HepG2 (cell line): ENCODE results near the gene CYP11A1. TPM values are rescaled to one million over a fixed set of nuclear protein-coding genes. Genes with fewer than 3 reads are reported as not detected.
A peak's percentile ranks its signal among the peaks of the same experiment; 100 is the strongest.

Source experiments
- ELF3 ChIP-seq: IDR thresholded peaks from 2 replicates; pipeline ENCODE4 v1.6.1; 2016; ENCODE audit warnings: missing genetic modification reagents, missing compliant biosample characterization
- ERF ChIP-seq: IDR thresholded peaks from 2 replicates; pipeline ENCODE4 v1.6.1; 2018; ENCODE audit warnings: missing biosample characterization, missing genetic modification reagents
- FOSL2 ChIP-seq: sonication (generic); formaldehyde crosslinking; IDR thresholded peaks from 2 replicates; pipeline ENCODE4 v1.4.0; 2020; ENCODE audit warnings: missing genetic modification reagents
- HMGXB4 ChIP-seq, 2 experiments: sonication (generic) in 1 of 2; formaldehyde crosslinking in 1 of 2; IDR thresholded peaks; 2 replicates each; pipeline versions ENCODE4 v1.4.0 to v1.6.1; 2018 to 2020; ENCODE audit warnings: missing genetic modification reagents in 2 of 2, borderline replicate concordance in 1 of 2, low read depth in 1 of 2, mild to moderate bottlenecking in 1 of 2, missing biosample characterization in 1 of 2
- IKZF5 ChIP-seq: IDR thresholded peaks from 2 replicates; pipeline ENCODE4 v1.6.1; 2018; ENCODE audit warnings: missing genetic modification reagents, mild to moderate bottlenecking, missing compliant biosample characterization
- KDM5B ChIP-seq: sonication (generic); formaldehyde crosslinking; IDR thresholded peaks from 2 replicates; pipeline ENCODE4 v1.4.0; 2020; ENCODE audit warnings: missing genetic modification reagents, mild to moderate bottlenecking, borderline replicate concordance
- MED13 ChIP-seq: sonication (generic); formaldehyde crosslinking; IDR thresholded peaks from 2 replicates; pipeline ENCODE4 v1.5.0; 2020; ENCODE audit warnings: missing genetic modification reagents
- NCOR1 ChIP-seq: fragments of 200-600 bp; sonication (generic); IDR thresholded peaks from 2 replicates; pipeline ENCODE4 v1.7.0; 2017; ENCODE audit warnings: antibody characterized with exemption, low read length, borderline replicate concordance
- NFRKB ChIP-seq: fragments of 450-650 bp; IDR thresholded peaks from 2 replicates; pipeline ENCODE4 v1.6.1; 2017
- NFYC ChIP-seq: IDR thresholded peaks from 2 replicates; pipeline ENCODE4 v1.6.1; 2016; ENCODE audit warnings: missing genetic modification reagents, missing compliant biosample characterization
- PHF21A ChIP-seq: sonication (generic); formaldehyde crosslinking; IDR thresholded peaks from 2 replicates; pipeline ENCODE4 v1.5.0; 2020; ENCODE audit warnings: mild to moderate bottlenecking, missing genetic modification reagents
- PITX1 ChIP-seq: sonication (generic); formaldehyde crosslinking; IDR thresholded peaks from 2 replicates; pipeline ENCODE4 v1.5.1; 2020; ENCODE audit warnings: mild to moderate bottlenecking, missing genetic modification reagents
- RBAK ChIP-seq: sonication (generic); formaldehyde crosslinking; IDR thresholded peaks from 2 replicates; pipeline ENCODE4 v1.5.1; 2020; ENCODE audit warnings: mild to moderate bottlenecking, missing genetic modification reagents
- TRIM24 ChIP-seq: sonication (generic); formaldehyde crosslinking; IDR thresholded peaks from 2 replicates; pipeline ENCODE4 v1.8.0; 2022; ENCODE audit warnings: mild to moderate bottlenecking, missing genetic modification reagents
- XRCC5 ChIP-seq: fragments of 200-400 bp; formaldehyde crosslinking; optimal IDR thresholded peaks from 2 replicates; pipeline ENCODE3; 2017; ENCODE audit warnings: mild to moderate bottlenecking, low read length
- ZBTB38 ChIP-seq: sonication (generic); formaldehyde crosslinking; IDR thresholded peaks from 2 replicates; pipeline ENCODE4 v1.5.1; 2020; ENCODE audit warnings: mild to moderate bottlenecking, missing genetic modification reagents
- ZBTB8A ChIP-seq: sonication (generic); formaldehyde crosslinking; IDR thresholded peaks from 2 replicates; pipeline ENCODE4 v1.4.0; 2020; ENCODE audit warnings: mild to moderate bottlenecking, low read depth, missing genetic modification reagents, borderline replicate concordance
- ZNF160 ChIP-seq: sonication (generic); formaldehyde crosslinking; IDR thresholded peaks from 2 replicates; pipeline ENCODE4 v1.8.0; 2022; ENCODE audit warnings: mild to moderate bottlenecking, inconsistent platforms, missing genetic modification reagents
- ZNF383 ChIP-seq: sonication (generic); formaldehyde crosslinking; IDR thresholded peaks from 2 replicates; pipeline ENCODE4 v1.4.0; 2020; ENCODE audit warnings: missing genetic modification reagents, mild to moderate bottlenecking, borderline replicate concordance
- ZNF468 ChIP-seq: sonication (generic); formaldehyde crosslinking; IDR thresholded peaks from 2 replicates; pipeline ENCODE4 v1.8.0; 2022; ENCODE audit warnings: mild to moderate bottlenecking, moderate library complexity, missing genetic modification reagents
- ZNF512 ChIP-seq: sonication (generic); formaldehyde crosslinking; IDR thresholded peaks from 2 replicates; pipeline ENCODE4 v1.4.0; 2020; ENCODE audit warnings: mild to moderate bottlenecking, missing genetic modification reagents
- ZNF513 ChIP-seq: sonication (generic); formaldehyde crosslinking; conservative IDR thresholded peaks from 2 replicates; pipeline ENCODE4 v1.5.0; 2020; ENCODE audit warnings: missing genetic modification reagents
- ZNF557 ChIP-seq: sonication (generic); formaldehyde crosslinking; IDR thresholded peaks from 2 replicates; pipeline ENCODE4 v1.4.0; 2020; ENCODE audit warnings: missing genetic modification reagents
- ZNF607 ChIP-seq: sonication (generic); formaldehyde crosslinking; IDR thresholded peaks from 2 replicates; pipeline ENCODE4 v1.5.1; 2020; ENCODE audit warnings: missing genetic modification reagents, mild to moderate bottlenecking, borderline replicate concordance
- ZNF781 ChIP-seq: sonication (generic); formaldehyde crosslinking; IDR thresholded peaks from 2 replicates; pipeline ENCODE4 v1.5.1; 2020; ENCODE audit warnings: borderline replicate concordance, mild to moderate bottlenecking, missing genetic modification reagents; ENCODE audit errors: not compliant biosample characterization
- ZNF850 ChIP-seq: sonication (generic); formaldehyde crosslinking; conservative IDR thresholded peaks from 2 replicates; pipeline ENCODE4 v1.9.0; 2021; ENCODE audit warnings: mild to moderate bottlenecking, missing genetic modification reagents
- polyA plus RNA-seq, 8 experiments: library from polyadenylated mRNA; depleted of rRNA in 3 of 8; stranded (reverse) in 7 of 8; unstranded in 1 of 8; fragments of >200 nt; fragmentation: Illumina TruSeq in 4 of 8; extraction: Trizol in 4 of 8; gene quantifications; 2 replicates each; pipeline versions ENCODE4 v1.2.1 to v1.2.3, GENCODE V29; 2011 to 2016; ENCODE audit warnings: low read depth in 4 of 8, missing spikeins in 1 of 8, mixed read lengths in 1 of 8; ENCODE audit not compliant: insufficient read depth in 1 of 8
- total RNA-seq, 5 experiments: library from RNA; depleted of rRNA; stranded (reverse); fragments of >200 nt; fragmentation: Illumina TruSeq; extraction: Trizol; gene quantifications; 2 replicates each; pipeline ENCODE4 v1.2.3, GENCODE V29; 2016; ENCODE audit warnings: low read depth in 1 of 5

Gene CYP11A1
- total and polyA plus RNA-seq, 2 of the 13 experiments (the other 11 are each of a cell fraction or from before 2014, with no cell fraction given), result 0.66 to 0.92 TPM

- TF ChIP-seq HMGXB4 (CRISPR knock-in tag; IDR thresholded peaks at IDR 0.05; ENCODE audit: borderline replicate concordance in 1 of 2, low read depth in 1 of 2) (peak in 1 of 2 experiments; percentile 23; a peak in 1 of 4 replicates), NFYC (CRISPR knock-in tag) (no peak), ELF3 (CRISPR knock-in tag) (no peak), FOSL2 (CRISPR knock-in tag) (no peak), ZNF781 (CRISPR knock-in tag) (peak; percentile 35), ERF (CRISPR knock-in tag) (no peak), KDM5B (CRISPR knock-in tag) (no peak), IKZF5 (CRISPR knock-in tag) (no peak), ZNF512 (no peak), NFRKB (no peak), ZNF850 (CRISPR knock-in tag) (no peak), ZBTB38 (CRISPR knock-in tag) (no peak), ZNF468 (CRISPR knock-in tag) (no peak), ZBTB8A (CRISPR knock-in tag) (no peak), RBAK (CRISPR knock-in tag) (no peak), ZNF607 (CRISPR knock-in tag) (no peak), ZNF160 (CRISPR knock-in tag) (no peak), ZNF383 (CRISPR knock-in tag) (no peak), PITX1 (CRISPR knock-in tag) (no peak), XRCC5 (peak; percentile 28), TRIM24 (no peak), MED13 (CRISPR knock-in tag) (no peak), ZNF557 (CRISPR knock-in tag) (no peak), PHF21A (no peak), NCOR1 (no peak), ZNF513 (CRISPR knock-in tag) (no peak)
Observed at GRCh38 chr15:74375303-74375693, 7.9 kb upstream of the CYP11A1 start (continued).
